Urinary bladder (tissue), 4 donors: Measurements from ENCODE around the gene ARPP19. TPM values are rescaled to one million over a fixed set of nuclear protein-coding genes. Genes with fewer than 3 reads are reported as not detected.
"Not testable (repeated sequence)": the region's sequence is repeated elsewhere in the genome, so short reads cannot be mapped to it uniquely, and the experiment has no call there.

Source experiments
- DNase-seq: peaks from one replicate; pipeline ENCODE4 v3.0.0-alpha.2; 2015; ENCODE audit errors: extremely low spot score
- H3K27ac ChIP-seq: one replicate; pipeline ENCODE4 v1.5.1; 2013; ENCODE audit warnings: low read depth, mild to moderate bottlenecking, moderate library complexity
- H3K36me3 ChIP-seq: one replicate; pipeline ENCODE4 v1.6.1; 2013; ENCODE audit warnings: mild to moderate bottlenecking, moderate library complexity; ENCODE audit not compliant: insufficient read depth
- H3K4me1 ChIP-seq: one replicate; pipeline ENCODE4 v1.6.1; 2013; ENCODE audit warnings: mild to moderate bottlenecking, moderate library complexity; ENCODE audit not compliant: insufficient read depth
- H3K4me3 ChIP-seq: one replicate; pipeline ENCODE4 v1.5.1; 2013; ENCODE audit warnings: low read depth, low read length
- WGBS: extraction: QIAGEN DNeasy Blood & Tissue Kit; methylation state at CpG from one replicate; pipeline ENCODE4 v1.1.7; 2013; 5-methylcytosine and 5-hydroxymethylcytosine counted together
- polyA plus RNA-seq: library from polyadenylated mRNA; stranded (reverse); fragments of 200-250 nt; gene quantifications from one replicate; pipeline ENCODE4 v1.2.3, GENCODE V29; 2013
- total RNA-seq: library from RNA; depleted of rRNA; stranded (reverse); fragments of >200 nt; gene quantifications from one replicate; pipeline ENCODE4 v1.2.3, GENCODE V29; 2014
- donor health status: healthy with polysubstance abuse.
- donor health status: healthy.

ARPP19 gene
- total and polyA plus RNA-seq, 2 donors, result 66.9 to 170 TPM

DNA sequence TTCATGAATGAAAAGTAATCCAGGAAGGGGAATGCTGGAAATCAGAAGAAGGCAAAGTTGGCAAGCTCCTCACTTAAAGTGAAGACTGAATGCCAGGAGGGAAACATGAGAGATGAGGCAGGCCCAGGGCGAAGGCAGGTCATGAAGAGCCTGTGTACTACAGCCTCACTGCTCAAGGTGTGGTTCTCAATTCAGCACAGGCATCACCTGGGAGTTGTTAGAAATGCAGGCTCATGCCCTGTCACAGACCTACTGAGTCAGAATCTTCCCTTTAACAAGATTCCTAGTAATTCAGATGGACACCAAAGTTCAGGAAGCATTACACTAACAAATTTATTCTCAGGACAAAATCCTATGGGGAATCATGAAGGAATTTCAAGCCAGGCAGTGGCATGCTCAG, 54.3 kb downstream of the ARPP19 start:
- Histone ChIP-seq H3K4me1 (peaks cover 2% of the 10 kb centered on the region), H3K4me3 (no peak overlapping the region), H3K36me3 (no peaks in the 10 kb centered on the region), H3K27ac (no peak overlapping the region)
- 96% methylated on average over 1 of the region's 1 CpG for WGBS
- DNase-seq, result no peak

DNA sequence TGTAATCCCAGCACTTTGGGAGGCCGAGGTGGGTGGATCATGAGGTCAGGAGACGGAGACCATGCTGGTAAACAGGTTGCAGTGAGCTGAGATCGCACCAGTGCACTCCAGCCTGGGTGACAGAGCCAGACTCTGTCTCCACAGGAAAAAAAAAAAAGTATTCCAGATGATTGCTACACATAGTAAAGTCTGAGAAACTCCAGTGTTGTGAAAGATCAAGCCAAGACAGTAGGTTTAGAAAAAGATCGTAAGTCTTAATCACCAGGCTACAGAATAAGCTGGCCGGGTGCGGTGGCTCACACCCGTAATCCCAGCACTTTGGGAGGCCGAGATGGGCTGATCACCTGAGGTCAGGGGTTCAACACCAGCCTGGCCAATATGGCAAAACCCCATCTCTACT, 56.0 kb downstream of the ARPP19 start:
- H3K27ac ChIP-seq, H3K36me3 ChIP-seq, DNase-seq, H3K4me3 ChIP-seq, H3K4me1 ChIP-seq: not testable (repeated sequence)
- 88% methylated on average over 8 of the region's 8 CpGs for WGBS

DNA sequence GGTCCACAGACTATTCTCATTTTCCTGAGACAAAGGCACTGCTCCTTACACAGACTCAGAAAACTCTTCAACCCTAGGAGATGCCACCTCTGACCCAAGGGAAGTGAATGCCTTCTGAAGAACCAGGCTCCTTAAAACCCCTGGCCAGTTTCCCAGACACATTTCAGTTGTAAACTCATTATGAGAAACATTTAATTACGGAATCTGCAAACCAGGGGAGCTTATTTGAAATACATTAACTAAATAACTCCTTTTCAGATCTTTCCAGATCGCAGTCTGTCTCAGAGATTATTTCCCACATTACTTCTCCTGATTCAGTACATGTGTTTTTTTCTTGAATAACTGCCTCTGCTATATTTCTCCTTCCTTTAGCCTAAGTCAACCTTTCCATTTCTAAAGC, 57.7 kb downstream of the ARPP19 start:
- Histone ChIP-seq H3K4me3 (no peak overlapping the region), H3K4me1 (peaks cover 2% of the 10 kb centered on the region), H3K36me3 (no peaks in the 10 kb centered on the region), H3K27ac (no peak overlapping the region)
- 79% methylated on average over 2 of the region's 2 CpGs for WGBS
- no peak for DNase-seq

DNA sequence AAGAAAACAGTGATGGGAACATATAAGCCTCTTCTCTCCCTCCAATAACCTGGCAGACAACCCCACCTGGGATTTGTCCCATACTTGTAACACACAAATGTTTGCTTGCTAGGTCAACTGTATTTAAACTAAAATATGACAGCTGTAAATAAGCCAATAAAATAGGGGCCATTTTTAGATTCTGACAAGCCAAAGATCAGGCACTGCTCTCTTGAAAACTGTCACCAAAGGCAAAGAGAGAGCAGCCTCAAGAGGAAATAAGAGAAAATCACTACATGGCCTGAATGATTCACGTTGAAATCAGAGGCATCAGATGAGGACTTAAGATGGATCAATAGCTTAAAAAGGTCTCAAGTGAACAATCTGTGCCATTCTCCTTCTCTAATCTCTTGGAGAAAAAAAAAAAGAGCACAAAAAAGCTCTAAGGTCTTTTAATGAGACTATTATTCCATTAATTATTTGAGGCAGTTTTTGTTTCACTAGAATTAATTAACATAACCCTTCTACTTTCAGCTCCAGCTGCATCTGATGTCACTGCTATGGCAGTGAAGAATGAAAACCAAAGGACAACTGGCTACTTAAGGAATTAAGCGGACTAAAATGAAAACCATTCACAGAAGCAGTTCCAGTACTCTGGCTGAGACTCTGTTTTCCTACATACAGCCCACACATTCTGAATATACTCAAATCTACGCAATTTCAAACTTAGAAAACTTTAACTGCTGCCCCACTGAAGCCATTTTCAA, 59.2 kb downstream of the ARPP19 start:
- peaks cover 2% of the 10 kb centered on the region for H3K4me1 ChIP-seq
- DNase-seq, result no peak
- WGBS, result 73% methylated on average over 3 of the region's 3 CpGs
- H3K36me3 ChIP-seq, result no peaks in the 10 kb centered on the region
- H3K27ac ChIP-seq, result no peak overlapping the region
- no peak overlapping the region for H3K4me3 ChIP-seq

DNA sequence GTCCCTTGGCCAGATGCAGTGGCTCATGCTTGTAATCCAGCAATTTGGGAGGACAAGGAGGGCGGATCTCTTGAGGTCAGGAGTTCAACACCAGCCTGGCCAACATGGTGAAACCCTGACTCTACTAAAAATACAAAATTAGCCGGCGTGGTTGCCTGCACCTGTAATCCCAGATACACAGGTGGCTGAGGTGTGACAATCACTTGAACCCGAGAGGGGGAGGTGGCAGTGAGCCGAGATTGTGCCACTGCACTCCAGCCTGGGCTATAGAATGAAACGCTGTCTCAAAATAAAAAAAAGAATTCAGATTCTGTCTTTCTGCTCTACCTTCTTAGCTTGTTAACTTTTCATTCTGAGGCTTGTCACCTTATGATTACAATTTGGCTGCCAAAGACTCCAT, 62.3 kb downstream of the ARPP19 start:
- WGBS, result 67% methylated on average over 6 of the region's 6 CpGs
- H3K27ac ChIP-seq, result no peak overlapping the region
- DNase-seq, result no peak
- peaks cover 2% of the 10 kb centered on the region for H3K4me1 ChIP-seq
- no peak overlapping the region for H3K4me3 ChIP-seq
- no peaks in the 10 kb centered on the region for H3K36me3 ChIP-seq

DNA sequence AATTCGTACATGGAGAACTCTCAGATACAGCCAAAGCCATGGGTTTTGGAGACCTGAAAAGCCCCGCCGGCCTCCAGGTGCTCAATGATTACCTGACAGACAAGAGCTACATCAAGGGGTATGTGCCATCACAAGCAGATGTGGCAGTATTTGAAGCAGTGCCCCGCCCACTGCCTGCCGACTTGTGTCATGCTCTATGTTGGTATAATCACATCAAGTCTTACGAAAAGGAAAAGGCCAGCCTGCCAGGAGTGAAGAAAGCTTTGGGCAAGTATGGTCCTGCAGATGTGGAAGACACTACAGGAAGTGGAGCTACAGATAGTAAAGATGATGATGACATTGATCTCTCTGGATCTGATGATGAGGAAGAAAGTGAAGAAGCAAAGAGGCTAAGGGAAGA, 63.7 kb downstream of the ARPP19 start:
- DNase-seq, result no peak
- Histone ChIP-seq H3K36me3 (no peaks in the 10 kb centered on the region), H3K4me1 (no peaks in the 10 kb centered on the region), H3K4me3 (no peak overlapping the region), H3K27ac (no peak overlapping the region)
- 89% methylated on average over 6 of the region's 6 CpGs for WGBS

DNA sequence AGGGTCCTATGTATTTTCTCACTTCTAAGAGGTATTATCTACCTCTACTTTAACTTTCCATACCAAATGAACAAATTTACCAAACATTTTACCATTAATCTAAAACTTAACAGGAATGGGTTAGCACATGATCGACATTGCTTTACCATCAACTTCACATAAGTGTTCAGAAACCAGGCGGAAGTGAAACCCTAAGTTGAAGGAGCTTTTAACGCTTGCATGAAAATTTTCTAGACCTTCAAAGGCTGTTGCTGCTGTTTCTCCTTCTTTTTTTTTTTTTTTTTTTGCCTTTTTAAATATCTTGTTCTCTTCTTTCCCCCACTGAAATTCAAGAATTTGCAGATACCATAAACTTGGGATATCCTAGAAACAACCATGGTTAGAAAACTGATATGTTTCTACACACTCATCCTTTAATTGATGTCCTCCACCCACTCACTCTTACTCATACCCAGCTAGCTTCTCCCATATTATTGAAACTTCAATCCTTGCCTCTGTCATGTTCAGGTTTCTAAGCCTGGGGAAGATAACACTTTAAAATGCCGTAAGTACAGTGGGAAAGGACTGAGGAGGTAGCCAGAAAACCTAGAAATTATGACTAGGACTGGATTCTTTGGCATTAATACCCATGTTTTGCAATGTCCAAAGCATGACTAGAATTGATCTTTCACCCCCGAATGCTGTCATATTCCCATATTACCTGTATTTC, 64.9 kb downstream of the ARPP19 start:
- no peaks in the 10 kb centered on the region for H3K4me1 ChIP-seq
- no peak overlapping the region for H3K27ac ChIP-seq
- no peak for DNase-seq
- no peak overlapping the region for H3K4me3 ChIP-seq
- H3K36me3 ChIP-seq, result no peaks in the 10 kb centered on the region
- 92% methylated on average over 5 of the region's 5 CpGs for WGBS

DNA sequence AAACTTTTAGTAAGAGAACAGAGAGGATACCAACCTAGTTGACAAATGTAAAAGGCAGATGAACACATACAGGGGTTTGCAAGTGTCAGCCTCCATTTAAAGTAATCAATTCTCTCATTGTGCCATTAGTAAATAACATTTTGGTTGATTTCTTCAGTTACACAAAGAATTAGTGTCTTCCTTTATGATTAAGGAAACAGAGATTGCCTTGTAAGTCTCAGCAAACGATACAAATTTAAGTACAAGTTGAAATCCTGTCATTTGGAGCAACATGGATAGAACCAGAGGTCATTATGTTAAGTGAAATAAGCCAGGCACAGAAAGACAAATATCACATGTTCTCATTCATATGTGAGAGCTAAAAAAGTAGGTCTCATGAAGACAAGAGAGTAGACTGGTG, 66.2 kb downstream of the ARPP19 start:
- no peak for DNase-seq
- H3K4me3 ChIP-seq, result no peak overlapping the region
- no peak overlapping the region for H3K27ac ChIP-seq
- WGBS, result 79% methylated on average over 1 of the region's 1 CpG
- H3K36me3 ChIP-seq, result no peaks in the 10 kb centered on the region
- H3K4me1 ChIP-seq, result no peaks in the 10 kb centered on the region

DNA sequence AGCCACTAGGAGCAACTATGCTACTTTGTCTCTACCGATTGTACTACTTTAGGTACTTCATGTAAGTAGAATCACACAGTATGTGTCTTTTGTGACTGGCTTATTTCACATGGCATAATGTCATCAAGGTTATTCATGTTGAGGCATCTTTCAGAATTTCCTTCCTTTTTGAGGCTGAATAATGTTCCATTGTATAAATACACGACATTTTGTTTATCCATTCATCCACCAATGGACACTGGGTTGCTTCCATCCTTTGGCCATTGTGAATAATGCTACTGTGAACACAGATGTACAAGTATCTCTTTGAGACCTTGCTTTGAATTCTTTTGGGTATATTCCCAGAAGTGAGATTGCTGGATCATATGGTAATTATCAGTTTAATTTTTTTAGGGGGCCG, 69.3 kb downstream of the ARPP19 start:
- 89% methylated on average over 3 of the region's 3 CpGs for WGBS
- H3K4me1 ChIP-seq, result no peaks in the 10 kb centered on the region

DNA sequence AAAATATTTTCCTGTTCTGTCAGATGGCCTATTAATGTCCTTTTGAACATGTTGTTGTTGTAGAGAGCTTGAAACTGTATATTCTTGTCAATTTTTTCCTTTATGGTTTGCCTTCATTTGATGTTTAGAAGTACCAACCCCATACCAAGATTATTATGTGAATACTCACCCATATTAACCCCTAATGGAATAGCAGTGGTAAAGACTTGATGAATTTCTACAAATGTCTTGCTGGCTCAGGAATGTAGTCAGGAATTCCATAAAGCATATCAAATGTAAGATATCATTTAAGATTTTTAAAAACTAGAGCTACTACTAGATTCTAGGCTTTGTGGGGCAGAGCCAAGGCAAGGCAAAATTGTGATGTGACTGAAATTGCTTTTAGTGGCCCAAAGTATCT, 70.1 kb downstream of the ARPP19 start:
- Histone ChIP-seq H3K27ac (no peak overlapping the region), H3K36me3 (no peaks in the 10 kb centered on the region), H3K4me3 (no peak overlapping the region), H3K4me1 (no peaks in the 10 kb centered on the region)
- no peak for DNase-seq

More for the DNA sequence above, 69.3 kb downstream of the ARPP19 start:
- DNase-seq, result no peak
- Histone ChIP-seq H3K4me3 (no peak overlapping the region), H3K36me3 (no peaks in the 10 kb centered on the region), H3K27ac (no peak overlapping the region)

Other genes with a start within 250 kb of the ARPP19 start
- 29.5 TPM for gene MYO5A, start 40.1 kb downstream of the ARPP19 start, total RNA-seq
- 9.1 TPM for gene MYO5A, start 40.1 kb downstream of the ARPP19 start, polyA plus RNA-seq
- 101 TPM for gene ATOSA, start 110.4 kb upstream of the ARPP19 start, total RNA-seq
- 24.1 TPM for gene ATOSA, start 110.4 kb upstream of the ARPP19 start, polyA plus RNA-seq
- gene ONECUT1, start 221.3 kb upstream of the ARPP19 start, total RNA-seq, result 0.63 TPM
- gene ONECUT1, start 221.3 kb upstream of the ARPP19 start, polyA plus RNA-seq, result not detected